Measurements from ENCODE around the gene AUTS2.

DNA sequence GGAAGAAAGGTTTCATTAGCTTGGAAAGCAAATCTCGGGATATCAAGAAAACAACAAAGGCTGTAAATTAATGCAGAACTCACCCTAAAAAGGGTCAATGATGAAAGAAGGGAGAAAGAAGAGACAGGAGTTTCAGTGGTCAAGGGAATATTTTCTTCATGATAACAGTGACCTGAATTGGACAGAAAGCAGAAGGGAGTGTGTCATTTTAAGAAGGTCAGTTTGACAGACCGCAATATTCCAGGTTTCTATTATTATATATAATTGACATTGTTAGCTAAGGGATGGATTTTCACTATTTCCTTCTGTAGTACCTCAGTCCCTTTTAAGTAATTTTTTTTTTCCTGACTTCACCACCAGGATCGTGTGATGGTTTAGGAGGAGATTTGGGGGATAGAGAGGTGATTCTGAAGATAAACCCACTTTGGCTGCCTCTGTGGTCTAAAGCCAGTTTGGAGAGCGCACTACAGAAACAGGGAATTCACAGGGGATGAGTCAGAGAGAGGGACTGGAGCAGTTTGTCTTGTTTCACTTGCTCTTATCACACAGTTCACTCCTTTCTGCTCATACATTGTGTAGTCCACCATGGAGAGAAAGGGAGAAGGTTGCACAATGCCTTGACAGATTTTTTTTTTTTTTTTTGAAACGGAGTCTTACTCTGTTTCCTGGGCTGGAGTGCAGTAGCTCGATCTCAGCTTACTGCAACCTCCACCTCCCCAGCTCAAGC is 417.9 kb downstream of the AUTS2 start:
- TF ChIP-seq, protein P1, sequence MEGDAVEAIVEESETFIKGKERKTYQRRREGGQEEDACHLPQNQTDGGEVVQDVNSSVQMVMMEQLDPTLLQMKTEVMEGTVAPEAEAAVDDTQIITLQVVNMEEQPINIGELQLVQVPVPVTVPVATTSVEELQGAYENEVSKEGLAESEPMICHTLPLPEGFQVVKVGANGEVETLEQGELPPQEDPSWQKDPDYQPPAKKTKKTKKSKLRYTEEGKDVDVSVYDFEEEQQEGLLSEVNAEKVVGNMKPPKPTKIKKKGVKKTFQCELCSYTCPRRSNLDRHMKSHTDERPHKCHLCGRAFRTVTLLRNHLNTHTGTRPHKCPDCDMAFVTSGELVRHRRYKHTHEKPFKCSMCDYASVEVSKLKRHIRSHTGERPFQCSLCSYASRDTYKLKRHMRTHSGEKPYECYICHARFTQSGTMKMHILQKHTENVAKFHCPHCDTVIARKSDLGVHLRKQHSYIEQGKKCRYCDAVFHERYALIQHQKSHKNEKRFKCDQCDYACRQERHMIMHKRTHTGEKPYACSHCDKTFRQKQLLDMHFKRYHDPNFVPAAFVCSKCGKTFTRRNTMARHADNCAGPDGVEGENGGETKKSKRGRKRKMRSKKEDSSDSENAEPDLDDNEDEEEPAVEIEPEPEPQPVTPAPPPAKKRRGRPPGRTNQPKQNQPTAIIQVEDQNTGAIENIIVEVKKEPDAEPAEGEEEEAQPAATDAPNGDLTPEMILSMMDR (IDR thresholded peaks at IDR 0.05; ENCODE audit: poor library complexity, severe bottlenecking) = no peak
- TF ChIP-seq EZH2 (IDR thresholded peaks at IDR 0.05; ENCODE audit: borderline replicate concordance, insufficient read depth, low read length, poor library complexity, severe bottlenecking) (no peak), POLR2AphosphoS5 (IDR thresholded peaks at IDR 0.05) (no peak)
